Ishikawa (cell line): Measurements from ENCODE around the gene RNF215.

Source experiments
- CEBPB ChIP-seq: IDR thresholded peaks from 2 replicates; pipeline ENCODE4 v1.6.1; 2012
- CREB1 ChIP-seq: IDR thresholded peaks from 2 replicates; pipeline ENCODE4 v1.6.1; 2012; ENCODE audit warnings: low read depth
- EGR1 ChIP-seq: IDR thresholded peaks from 2 replicates; pipeline ENCODE4 v1.6.1; 2012
- EP300 ChIP-seq: IDR thresholded peaks from 2 replicates; pipeline ENCODE4 v1.6.1; 2012; ENCODE audit warnings: borderline replicate concordance
- FOXM1 ChIP-seq: IDR thresholded peaks from 2 replicates; pipeline ENCODE4 v1.6.1; 2012; ENCODE audit warnings: low read depth, borderline replicate concordance
- NFIC ChIP-seq: IDR thresholded peaks from 2 replicates; pipeline ENCODE4 v1.6.1; 2012
- RAD21 ChIP-seq: IDR thresholded peaks from 2 replicates; pipeline ENCODE4 v1.6.1; 2012; ENCODE audit warnings: low read depth
- TAF1 ChIP-seq: IDR thresholded peaks from 2 replicates; pipeline ENCODE4 v1.6.1; 2012; ENCODE audit warnings: low read depth, mild to moderate bottlenecking
- TCF12 ChIP-seq: IDR thresholded peaks from 2 replicates; pipeline ENCODE4 v1.6.1; 2012; ENCODE audit warnings: low read depth
- TEAD4 ChIP-seq: IDR thresholded peaks from 2 replicates; pipeline ENCODE4 v1.6.1; 2012
- YY1 ChIP-seq: IDR thresholded peaks from 2 replicates; pipeline ENCODE4 v1.6.1; 2012; ENCODE audit warnings: low read depth
- ZBTB7A ChIP-seq: IDR thresholded peaks from 2 replicates; pipeline ENCODE4 v1.6.1; 2012; ENCODE audit warnings: low read depth
- TF ChIP-seq, protein P1 (sequence below): IDR thresholded peaks from 2 replicates; pipeline ENCODE4 v1.6.1; 2012
- TF ChIP-seq, protein P2 (sequence below): IDR thresholded peaks from 2 replicates; pipeline ENCODE4 v1.6.1; 2012
- TF ChIP-seq, protein P3 (sequence below): IDR thresholded peaks from 2 replicates; pipeline ENCODE4 v1.6.1; 2012; ENCODE audit warnings: low read depth, mild to moderate bottlenecking

Gene RNF215

DNA sequence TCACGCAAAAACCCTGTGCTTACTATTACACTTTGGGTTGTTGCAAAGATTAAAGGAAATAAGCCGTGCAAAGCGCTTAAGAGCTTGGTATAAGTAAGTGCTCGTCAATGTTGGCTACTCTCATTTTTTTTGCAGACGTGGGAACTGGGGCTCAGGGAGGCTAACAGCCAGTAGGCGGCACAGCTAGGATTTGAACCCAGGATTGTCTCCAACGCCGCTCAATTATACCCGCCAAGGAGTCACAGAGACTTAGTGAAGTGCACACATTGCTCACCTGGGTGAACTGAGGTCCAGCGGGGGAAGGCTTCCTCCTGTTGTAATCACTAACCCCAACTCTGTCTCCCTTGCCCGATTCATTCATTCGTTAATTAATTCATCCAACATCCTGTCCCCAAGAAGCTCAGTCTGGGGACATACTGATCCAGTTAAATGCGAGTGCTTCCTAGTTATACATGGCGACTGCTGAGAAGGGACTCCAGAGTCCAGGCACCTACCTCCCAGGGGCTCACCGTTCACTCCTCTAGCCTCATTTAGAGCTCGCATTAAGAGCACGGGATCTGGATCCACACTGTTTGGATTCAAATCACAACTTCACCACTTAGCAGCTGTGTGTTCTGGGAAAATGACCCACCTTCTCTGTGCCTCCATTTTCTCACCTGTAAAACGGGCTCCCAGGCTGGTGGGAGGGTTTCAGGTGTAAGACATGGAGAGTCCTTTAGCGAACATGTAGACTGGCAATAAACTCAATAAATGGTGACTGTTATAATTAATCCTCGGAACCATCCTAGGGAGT, 37.5 kb upstream of the RNF215 start:
- TF ChIP-seq YY1 (no peak), RAD21 (no peak), CREB1 (no peak), FOXM1 (no peak), TCF12 (no peak), CEBPB (no peak), NFIC (no peak), ZBTB7A (no peak), EGR1 (no peak), TEAD4 (no peak), EP300 (no peak), TAF1 (no peak)
- TF ChIP-seq, protein P1, sequence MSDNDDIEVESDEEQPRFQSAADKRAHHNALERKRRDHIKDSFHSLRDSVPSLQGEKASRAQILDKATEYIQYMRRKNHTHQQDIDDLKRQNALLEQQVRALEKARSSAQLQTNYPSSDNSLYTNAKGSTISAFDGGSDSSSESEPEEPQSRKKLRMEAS, result no peak
- TF ChIP-seq, protein P2, sequence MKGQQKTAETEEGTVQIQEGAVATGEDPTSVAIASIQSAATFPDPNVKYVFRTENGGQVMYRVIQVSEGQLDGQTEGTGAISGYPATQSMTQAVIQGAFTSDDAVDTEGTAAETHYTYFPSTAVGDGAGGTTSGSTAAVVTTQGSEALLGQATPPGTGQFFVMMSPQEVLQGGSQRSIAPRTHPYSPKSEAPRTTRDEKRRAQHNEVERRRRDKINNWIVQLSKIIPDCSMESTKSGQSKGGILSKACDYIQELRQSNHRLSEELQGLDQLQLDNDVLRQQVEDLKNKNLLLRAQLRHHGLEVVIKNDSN, result no peak
- TF ChIP-seq, protein P3, sequence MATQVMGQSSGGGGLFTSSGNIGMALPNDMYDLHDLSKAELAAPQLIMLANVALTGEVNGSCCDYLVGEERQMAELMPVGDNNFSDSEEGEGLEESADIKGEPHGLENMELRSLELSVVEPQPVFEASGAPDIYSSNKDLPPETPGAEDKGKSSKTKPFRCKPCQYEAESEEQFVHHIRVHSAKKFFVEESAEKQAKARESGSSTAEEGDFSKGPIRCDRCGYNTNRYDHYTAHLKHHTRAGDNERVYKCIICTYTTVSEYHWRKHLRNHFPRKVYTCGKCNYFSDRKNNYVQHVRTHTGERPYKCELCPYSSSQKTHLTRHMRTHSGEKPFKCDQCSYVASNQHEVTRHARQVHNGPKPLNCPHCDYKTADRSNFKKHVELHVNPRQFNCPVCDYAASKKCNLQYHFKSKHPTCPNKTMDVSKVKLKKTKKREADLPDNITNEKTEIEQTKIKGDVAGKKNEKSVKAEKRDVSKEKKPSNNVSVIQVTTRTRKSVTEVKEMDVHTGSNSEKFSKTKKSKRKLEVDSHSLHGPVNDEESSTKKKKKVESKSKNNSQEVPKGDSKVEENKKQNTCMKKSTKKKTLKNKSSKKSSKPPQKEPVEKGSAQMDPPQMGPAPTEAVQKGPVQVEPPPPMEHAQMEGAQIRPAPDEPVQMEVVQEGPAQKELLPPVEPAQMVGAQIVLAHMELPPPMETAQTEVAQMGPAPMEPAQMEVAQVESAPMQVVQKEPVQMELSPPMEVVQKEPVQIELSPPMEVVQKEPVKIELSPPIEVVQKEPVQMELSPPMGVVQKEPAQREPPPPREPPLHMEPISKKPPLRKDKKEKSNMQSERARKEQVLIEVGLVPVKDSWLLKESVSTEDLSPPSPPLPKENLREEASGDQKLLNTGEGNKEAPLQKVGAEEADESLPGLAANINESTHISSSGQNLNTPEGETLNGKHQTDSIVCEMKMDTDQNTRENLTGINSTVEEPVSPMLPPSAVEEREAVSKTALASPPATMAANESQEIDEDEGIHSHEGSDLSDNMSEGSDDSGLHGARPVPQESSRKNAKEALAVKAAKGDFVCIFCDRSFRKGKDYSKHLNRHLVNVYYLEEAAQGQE, result no peak

DNA sequence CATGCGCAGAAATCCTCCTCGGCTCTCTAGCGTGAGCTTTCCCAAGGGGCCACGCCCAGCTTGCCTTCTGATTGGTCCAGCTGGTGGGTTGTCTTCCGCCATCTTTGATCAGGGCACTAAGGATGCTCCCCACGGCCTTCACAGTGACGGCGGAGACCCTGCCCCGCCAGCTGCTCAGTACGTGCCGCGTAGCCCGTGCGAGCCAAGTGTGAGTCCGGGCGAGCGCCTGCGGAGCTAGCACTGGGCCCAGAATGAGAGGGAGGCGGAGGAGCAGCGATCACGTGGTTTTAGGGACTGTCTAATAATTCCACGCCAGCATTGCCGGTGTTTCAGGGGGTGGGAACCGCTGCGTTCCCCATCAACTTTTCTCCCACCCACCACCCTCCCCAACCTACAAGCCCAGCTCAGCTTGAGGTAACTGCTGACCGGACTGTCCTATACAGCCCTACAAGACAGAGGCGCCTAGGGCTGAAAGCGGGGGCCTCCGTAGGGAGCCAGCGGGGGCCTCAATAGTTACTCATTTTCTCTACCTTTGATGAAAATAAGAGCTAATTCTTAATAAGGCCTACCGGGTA, 36.8 kb upstream of the RNF215 start:
- TF ChIP-seq TEAD4, result peak; percentile 24; the same call in 1 of the 2 replicates
- TF ChIP-seq CEBPB, result no peak
- TF ChIP-seq EGR1, result peak; percentile 44; the same call in 1 of the 2 replicates
- no peak for TF ChIP-seq RAD21
- TF ChIP-seq CREB1, result peak; percentile 82
- peak; percentile 89; the same call in 1 of the 2 replicates for TF ChIP-seq ZBTB7A
- TF ChIP-seq, protein P2, result peak; percentile 98
- peak; percentile 38; the same call in 1 of the 2 replicates for TF ChIP-seq NFIC
- 0 out of 2 replicates have a peak, but pooled peaks have one; percentile 61 for TF ChIP-seq FOXM1
- peak; percentile 99 for TF ChIP-seq YY1
- TF ChIP-seq TAF1, result peak; percentile 67
- TF ChIP-seq, protein P1, result peak; percentile 82
- TF ChIP-seq EP300, result peak; percentile 41; the same call in 1 of the 2 replicates
- TF ChIP-seq, protein P3, result no peak
- peak; percentile 51; the same call in 1 of the 2 replicates for TF ChIP-seq TCF12

DNA sequence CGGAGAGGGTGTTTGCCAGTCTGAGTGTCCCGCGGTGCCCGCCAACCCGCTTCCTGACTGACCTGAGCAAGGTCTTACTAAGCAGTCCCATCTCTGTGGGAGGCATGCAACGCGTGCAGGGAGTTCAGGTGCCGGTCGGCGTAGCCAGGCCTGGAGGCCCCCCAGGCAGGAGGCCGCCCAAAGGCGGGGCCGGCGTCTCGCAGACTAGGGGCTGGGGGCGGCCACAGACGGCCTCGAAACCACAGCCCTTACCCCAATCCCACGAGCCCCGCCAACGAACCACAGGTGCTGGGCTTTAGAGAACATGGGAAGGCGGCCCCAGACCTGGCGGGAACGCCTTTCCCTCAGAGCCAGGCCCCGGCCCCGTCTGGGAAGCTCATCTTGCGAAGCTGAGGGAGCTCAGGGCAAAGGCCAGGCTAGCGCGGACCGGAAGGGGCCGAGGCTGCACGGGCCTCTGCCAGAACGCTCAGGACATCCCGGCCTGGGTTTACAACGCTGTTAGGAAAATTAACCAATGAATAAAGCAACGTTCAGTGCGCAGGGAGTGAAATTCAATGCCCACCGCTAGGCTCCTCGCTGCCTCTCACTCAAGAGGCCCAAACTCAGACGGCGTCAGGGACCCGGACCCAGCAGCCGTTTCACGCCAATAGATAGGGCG, 36.2 kb upstream of the RNF215 start:
- TF ChIP-seq TAF1 (peak; percentile 85), TEAD4 (no peak), CREB1 (no peak)
- TF ChIP-seq, protein P3, result no peak
